ENCODE results near the gene MMP2.

MMP2 gene

GRCh38 chr16:55478827-55479429, at the start of gene MMP2:
MMP2 (plus strand) TSS chr16:55479198; CDS start chr16:55479480, 282 bp downstream.
- no peak for DNase-seq

- DNase-seq = no peak
Measured at GRCh38 chr16:55433030-55433429, 46.0 kb upstream of the MMP2 start.

GRCh38 chr16:55433535-55433934, 45.5 kb upstream of the MMP2 start:
- DNase-seq = no peak

GRCh38 chr16:55434000-55434399, 45.0 kb upstream of the MMP2 start:
- no peak for DNase-seq

GRCh38 chr16:55435387-55435786, 43.6 kb upstream of the MMP2 start:
- peak; percentile 88 for DNase-seq

GRCh38 chr16:55436587-55436986, 42.4 kb upstream of the MMP2 start:
- no peak for DNase-seq

- DNase-seq = peak; percentile 46
Measured at GRCh38 chr16:55437625-55438024, 41.4 kb upstream of the MMP2 start.

- DNase-seq = no peak
Measured at GRCh38 chr16:55438281-55438680, 40.7 kb upstream of the MMP2 start.

- no peak for DNase-seq
Measured at GRCh38 chr16:55439101-55439690, 39.8 kb upstream of the MMP2 start.

- DNase-seq = no peak
Measured at GRCh38 chr16:55443434-55444346, 35.3 kb upstream of the MMP2 start.

GRCh38 chr16:55444754-55445485, 34.1 kb upstream of the MMP2 start:
- peak; percentile 4 for DNase-seq

- DNase-seq = no peak
Measured at GRCh38 chr16:55447231-55447630, 31.8 kb upstream of the MMP2 start.

- no peak for DNase-seq
Measured at GRCh38 chr16:55452996-55453395, 26.0 kb upstream of the MMP2 start.

- DNase-seq = no peak
Measured at GRCh38 chr16:55453909-55454308, 25.1 kb upstream of the MMP2 start.

GRCh38 chr16:55454861-55455260, 24.1 kb upstream of the MMP2 start:
- DNase-seq = no peak

- no peak for DNase-seq
Measured at GRCh38 chr16:55462241-55462640, 16.8 kb upstream of the MMP2 start.

GRCh38 chr16:55464375-55464774, 14.6 kb upstream of the MMP2 start:
- DNase-seq = no peak

GRCh38 chr16:55465077-55465896, 13.7 kb upstream of the MMP2 start:
- DNase-seq = peak; percentile 83

- DNase-seq = no peak
Measured at GRCh38 chr16:55466209-55466608, 12.8 kb upstream of the MMP2 start.

GRCh38 chr16:55467898-55468297, 11.1 kb upstream of the MMP2 start:
- DNase-seq = no peak

GRCh38 chr16:55468352-55468990, 10.5 kb upstream of the MMP2 start:
- DNase-seq = no peak

Measured in hematopoietic multipotent progenitor cell treated with erythropoietin and hydrocortisone succinate and interleukin-3 and kit ligand, for 8 days (in vitro differentiated cells).